PC-9 (cell line): ENCODE results near the gene WRNIP1. TPM values are rescaled to one million over a fixed set of nuclear protein-coding genes. Genes with fewer than 3 reads are reported as not detected.

Source experiments
- BruUV-seq: library from RNA; stranded (reverse); fragments of 400-500 nt; replicated peaks from 2 replicates; lab custom pipeline; 2021; lab: Mats Ljungman, UMichigan
- CTCF ChIA-PET: fragments of 300-600 bp; sonication (Branson Sonifier 250); formaldehyde crosslinking; loops from one replicate; lab custom pipeline; 2022; ENCODE audit warnings: antibody characterized with exemption; lab: Charles Lee
- POLR2A ChIA-PET: fragments of 300-600 bp; sonication (Branson Sonifier 250); formaldehyde crosslinking; loops from one replicate; lab custom pipeline; 2022; ENCODE audit warnings: antibody characterized with exemption; ENCODE audit not compliant: unreplicated experiment; lab: Charles Lee
- DNase-seq, 2 experiments: peaks; one replicate each; pipeline versions ENCODE4 v3.0.0 to v3.0.0-alpha.2; 2015 to 2022; ENCODE audit warnings: mixed read lengths in 1 of 2
- H2AFZ ChIP-seq: fragments of 200-600 bp; sonication (generic); 2 replicates; pipeline ENCODE4 v1.8.1; 2017; ENCODE audit warnings: antibody characterized with exemption
- H3F3A ChIP-seq: fragments of 200-600 bp; sonication (generic); 2 replicates; pipeline ENCODE4 v1.8.1; 2017; ENCODE audit warnings: antibody characterized with exemption, mild to moderate bottlenecking, low read depth; ENCODE audit not compliant: insufficient read depth
- H3K27ac ChIP-seq: fragments of 200-600 bp; sonication (generic); 2 replicates; pipeline ENCODE4 v1.6.1; 2016; ENCODE audit warnings: mixed run types
- H3K27me3 ChIP-seq: fragments of 200-600 bp; sonication (generic); 2 replicates; pipeline ENCODE4 v1.6.1; 2016; ENCODE audit warnings: low read depth, mixed run types; ENCODE audit not compliant: insufficient read depth
- H3K36me3 ChIP-seq: fragments of 200-600 bp; sonication (generic); 2 replicates; pipeline ENCODE4 v1.6.1; 2016; ENCODE audit warnings: low read depth, mixed run types
- H3K4me1 ChIP-seq: fragments of 200-600 bp; sonication (generic); replicated peaks from 2 replicates; pipeline ENCODE4 v1.6.1; 2016; ENCODE audit warnings: mixed run types; ENCODE audit not compliant: insufficient read depth
- H3K4me2 ChIP-seq: fragments of 200-600 bp; sonication (generic); 2 replicates; pipeline ENCODE4 v1.6.1; 2017; ENCODE audit warnings: mixed run types
- H3K4me3 ChIP-seq: fragments of 200-600 bp; sonication (generic); 2 replicates; pipeline ENCODE4 v1.6.1; 2016; ENCODE audit warnings: mixed run types
- H3K79me2 ChIP-seq: fragments of 200-600 bp; sonication (generic); 2 replicates; pipeline ENCODE4 v1.6.1; 2017; ENCODE audit warnings: low read depth, mixed run types
- H3K9me2 ChIP-seq: fragments of 200-600 bp; sonication (generic); 2 replicates; pipeline ENCODE4 v1.8.1; 2017; ENCODE audit warnings: mild to moderate bottlenecking; ENCODE audit not compliant: insufficient read depth
- H3K9me3 ChIP-seq: fragments of 200-600 bp; sonication (generic); 2 replicates; pipeline ENCODE4 v1.8.1; 2016; ENCODE audit warnings: low read depth; ENCODE audit not compliant: insufficient read depth
- H4K20me1 ChIP-seq: fragments of 200-600 bp; sonication (generic); 2 replicates; pipeline ENCODE4 v1.8.1; 2017; ENCODE audit not compliant: insufficient read depth
- EZH2 ChIP-seq: fragments of 200-600 bp; sonication (generic); IDR thresholded peaks from 2 replicates; pipeline ENCODE4 v1.8.0; 2017; ENCODE audit warnings: antibody characterized with exemption, low read depth
- intact Hi-C: fragments of 100-400 bp; cut with micrococcal nuclease; formaldehyde crosslinking; loops from one replicate; pipeline ENCODE4 v1.10.0; 2022; ENCODE audit not compliant: unreplicated experiment
- total RNA-seq: library from RNA; stranded (reverse); gene quantifications from 2 replicates; pipeline ENCODE4 v1.2.3, GENCODE V29; 2021
- TF ChIP-seq, protein P1 (sequence below): fragments of 200-600 bp; sonication (generic); conservative IDR thresholded peaks from 2 replicates; pipeline ENCODE4 v1.6.1; 2017; ENCODE audit warnings: mixed run types, antibody characterized with exemption, mild to moderate bottlenecking, moderate library complexity

Gene WRNIP1
- total RNA-seq, 1 experiment from 2014 or later, result 61.4 TPM

DNA sequence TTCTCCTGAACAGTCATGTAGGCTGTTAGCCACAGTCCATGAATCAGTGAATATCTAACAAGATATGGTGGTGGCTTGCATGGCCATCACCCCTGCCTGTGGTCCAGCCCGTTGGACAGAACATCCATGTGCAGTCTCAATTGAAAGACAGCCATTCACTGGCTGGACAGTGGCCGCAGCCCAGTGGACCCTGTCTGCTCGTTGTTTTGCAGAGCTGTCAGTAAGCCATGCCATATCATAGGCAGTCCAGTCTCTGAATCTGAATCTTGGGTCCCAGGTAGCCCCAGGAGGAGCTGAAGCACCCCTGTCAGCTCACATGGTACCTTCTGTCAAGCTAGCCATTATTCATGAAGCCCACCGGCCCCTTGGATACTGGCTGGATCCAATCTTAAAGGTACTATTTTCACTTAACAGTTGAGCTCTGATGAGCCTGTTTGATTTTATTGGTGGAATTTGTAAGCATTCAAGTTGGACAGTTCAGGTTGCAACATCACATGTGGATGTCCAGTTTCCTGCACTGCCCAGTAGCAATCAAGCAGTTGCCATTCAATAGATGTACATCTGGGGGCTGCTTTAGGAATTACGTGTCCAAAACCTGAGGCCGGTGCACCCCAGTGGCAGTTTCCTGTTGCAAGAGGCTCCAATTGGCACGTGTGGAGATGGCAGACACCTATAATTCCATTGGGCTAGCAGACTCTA is 38.7 kb downstream of the WRNIP1 start:
- BruUV-seq, result no TSS peak
- Histone ChIP-seq H3K4me2 (no peak overlapping the region), H3K9me2 (no peaks in the 10 kb centered on the region), H3K4me1 (peaks cover 9% of the 10 kb centered on the region), H3K27ac (no peak overlapping the region), H3F3A (peaks cover 2% of the 10 kb centered on the region; the same call in 1 of the 2 replicates), H3K79me2 (no peaks in the 10 kb centered on the region), H3K9me3 (no peaks in the 10 kb centered on the region), H3K4me3 (no peak overlapping the region), H2AFZ (no peak overlapping the region), H3K27me3 (no peaks in the 10 kb centered on the region), H3K36me3 (no peaks in the 10 kb centered on the region), H4K20me1 (no peaks in the 10 kb centered on the region)
- ChIA-PET POLR2A (interaction anchor here (0.6 kb wide), 1 partner anchor 8 kb away, joined by 3 read pairs; no protein-coding TSS in a partner anchor), CTCF (interaction anchor here (0.6 kb wide), 1 partner anchor 20 kb away, joined by 5 read pairs; no protein-coding TSS in a partner anchor)
- TF ChIP-seq EZH2, result no peak
- TF ChIP-seq, protein P1, sequence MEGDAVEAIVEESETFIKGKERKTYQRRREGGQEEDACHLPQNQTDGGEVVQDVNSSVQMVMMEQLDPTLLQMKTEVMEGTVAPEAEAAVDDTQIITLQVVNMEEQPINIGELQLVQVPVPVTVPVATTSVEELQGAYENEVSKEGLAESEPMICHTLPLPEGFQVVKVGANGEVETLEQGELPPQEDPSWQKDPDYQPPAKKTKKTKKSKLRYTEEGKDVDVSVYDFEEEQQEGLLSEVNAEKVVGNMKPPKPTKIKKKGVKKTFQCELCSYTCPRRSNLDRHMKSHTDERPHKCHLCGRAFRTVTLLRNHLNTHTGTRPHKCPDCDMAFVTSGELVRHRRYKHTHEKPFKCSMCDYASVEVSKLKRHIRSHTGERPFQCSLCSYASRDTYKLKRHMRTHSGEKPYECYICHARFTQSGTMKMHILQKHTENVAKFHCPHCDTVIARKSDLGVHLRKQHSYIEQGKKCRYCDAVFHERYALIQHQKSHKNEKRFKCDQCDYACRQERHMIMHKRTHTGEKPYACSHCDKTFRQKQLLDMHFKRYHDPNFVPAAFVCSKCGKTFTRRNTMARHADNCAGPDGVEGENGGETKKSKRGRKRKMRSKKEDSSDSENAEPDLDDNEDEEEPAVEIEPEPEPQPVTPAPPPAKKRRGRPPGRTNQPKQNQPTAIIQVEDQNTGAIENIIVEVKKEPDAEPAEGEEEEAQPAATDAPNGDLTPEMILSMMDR, result no peak
- DNase-seq, result no peak
- intact Hi-C loops, result no loop called here

DNA sequence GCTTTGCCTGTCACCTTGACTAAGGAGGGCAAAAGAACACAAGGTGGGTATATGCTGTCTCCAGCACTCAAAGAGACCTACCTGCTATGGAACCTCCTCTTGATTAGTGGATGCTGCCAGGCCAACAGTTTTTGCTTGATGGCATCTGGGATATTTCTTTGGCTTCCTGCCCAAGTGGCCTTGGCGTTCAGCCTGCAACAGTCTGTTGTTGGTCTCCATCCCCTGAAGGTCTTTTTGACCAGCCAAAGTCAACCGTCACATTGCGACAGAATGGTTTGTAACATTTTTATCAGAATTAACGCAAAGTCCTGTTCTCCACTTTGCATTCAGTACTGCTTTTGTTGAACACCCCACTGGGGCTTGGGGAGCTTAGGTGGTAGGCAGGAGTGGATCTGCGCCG is 39.3 kb downstream of the WRNIP1 start:
- H3K4me3 ChIP-seq, result no peak overlapping the region
- no peak overlapping the region for H3K4me2 ChIP-seq
- peaks cover 8% of the 10 kb centered on the region; the same call in 1 of the 2 replicates for H3F3A ChIP-seq
- ChIA-PET CTCF (no interaction called here), POLR2A (no interaction called here)
- no peak overlapping the region for H3K27ac ChIP-seq
- H2AFZ ChIP-seq, result no peak overlapping the region
- H4K20me1 ChIP-seq, result no peaks in the 10 kb centered on the region
- H3K79me2 ChIP-seq, result no peaks in the 10 kb centered on the region
- H3K27me3 ChIP-seq, result no peaks in the 10 kb centered on the region
- H3K9me2 ChIP-seq, result no peaks in the 10 kb centered on the region
- no peak for TF ChIP-seq EZH2
- no peaks in the 10 kb centered on the region for H3K36me3 ChIP-seq
- BruUV-seq, result no TSS peak
- peaks cover 15% of the 10 kb centered on the region for H3K4me1 ChIP-seq
- DNase-seq, result no peak
- intact Hi-C loops, result no loop called here
- no peaks in the 10 kb centered on the region for H3K9me3 ChIP-seq

DNA sequence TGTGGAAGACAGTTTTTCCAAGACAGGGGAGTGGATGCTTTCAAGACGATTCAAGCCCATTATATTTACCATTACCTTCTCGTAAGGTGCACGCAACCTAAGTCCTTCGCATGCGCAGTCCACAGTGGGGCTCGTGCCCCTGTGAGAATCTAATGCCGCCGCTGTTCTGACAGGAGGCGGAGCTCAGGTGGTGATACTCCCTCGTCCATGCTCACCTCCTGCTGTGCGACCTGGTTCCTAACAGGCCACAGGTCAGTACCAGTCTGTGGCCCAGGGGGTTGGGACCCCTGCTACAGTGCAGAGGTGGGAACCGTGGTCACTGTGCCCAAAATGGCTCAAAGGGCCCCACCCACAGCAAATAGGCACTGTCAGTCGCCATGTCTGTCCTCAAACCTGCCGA is 39.8 kb downstream of the WRNIP1 start:
- no peak for DNase-seq
- Histone ChIP-seq H3K27ac (no peak overlapping the region), H3K9me2 (no peaks in the 10 kb centered on the region), H4K20me1 (no peaks in the 10 kb centered on the region), H3K36me3 (no peaks in the 10 kb centered on the region), H3F3A (peaks cover 11% of the 10 kb centered on the region; the same call in 1 of the 2 replicates), H3K27me3 (no peaks in the 10 kb centered on the region), H3K4me3 (no peak overlapping the region), H3K9me3 (no peaks in the 10 kb centered on the region), H3K79me2 (no peaks in the 10 kb centered on the region), H2AFZ (no peak overlapping the region), H3K4me1 (peaks cover 18% of the 10 kb centered on the region), H3K4me2 (no peak overlapping the region)
- TF ChIP-seq, protein P1, result no peak
- TF ChIP-seq EZH2, result no peak
- CTCF ChIA-PET, result no interaction called here
- POLR2A ChIA-PET, result no interaction called here
- intact Hi-C loops, result no loop called here
- BruUV-seq, result no TSS peak
